ENCODE measurements around the gene YPEL5. TPM values are rescaled to one million over a fixed set of nuclear protein-coding genes. Genes with fewer than 3 reads are reported as not detected.

YPEL5 gene
- polyA plus RNA-seq, 1 donor from 2014 or later = 194 TPM

DNA sequence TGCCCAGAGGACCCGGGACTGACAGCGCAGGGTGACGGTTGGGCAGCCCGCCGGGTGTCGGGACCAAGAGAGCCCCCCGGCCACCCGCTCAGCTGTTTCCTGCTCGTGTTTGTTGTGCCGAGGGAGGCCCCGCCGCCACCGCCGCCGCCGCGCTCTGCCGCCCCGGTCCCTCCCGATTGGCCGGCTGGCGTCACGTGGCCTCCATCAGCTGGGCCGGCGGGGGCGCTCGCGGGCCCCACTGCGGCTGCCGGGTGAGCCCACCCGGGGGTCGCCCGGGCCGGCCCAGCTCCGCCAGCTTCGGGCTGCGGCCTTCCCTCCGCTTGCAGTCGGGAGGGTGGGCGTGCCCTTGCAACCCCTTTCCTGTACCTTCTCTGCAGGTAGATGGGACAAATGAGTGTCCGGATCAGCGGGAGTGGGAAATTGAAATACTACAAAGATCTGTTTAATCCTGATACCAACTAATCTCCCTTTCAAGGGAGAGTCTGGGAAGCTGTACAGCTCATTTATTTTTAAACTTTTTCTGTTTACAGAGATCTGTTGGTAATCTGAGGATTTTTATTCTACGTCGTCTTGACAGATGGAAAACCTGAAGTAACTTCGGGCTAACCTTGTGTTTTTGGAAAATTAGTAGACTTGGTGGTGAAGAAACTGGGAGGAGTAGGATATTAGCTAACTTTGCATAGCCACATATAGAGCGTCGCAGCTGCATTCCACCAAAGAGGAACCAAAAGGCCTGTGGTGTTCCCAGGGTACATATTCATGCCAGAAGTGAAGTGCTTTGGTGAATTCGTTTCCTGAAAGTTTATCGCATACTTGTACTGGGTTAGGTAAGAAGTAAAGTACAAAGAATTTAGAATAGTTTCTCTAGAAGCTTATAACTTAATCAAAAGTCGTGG, 1.2 kb downstream of the YPEL5 start:
- Mint-ChIP-seq H3K27ac (peak overlapping the region; percentile 94 to 98 (median 97)), H3K27me3 (no peaks in the 10 kb centered on the region), H3K36me3 (peaks cover 2% of the 10 kb centered on the region), H3K4me1 (peaks cover 43 to 46% (median 46%) of the 10 kb centered on the region in 3 donors), H3K4me3 (peak overlapping the region; percentile 82 to 95 (median 92)), H3K9me3 (no peaks in the 10 kb centered on the region)

- no peaks in the 10 kb centered on the region for H3K27me3 Mint-ChIP-seq
- H3K27ac Mint-ChIP-seq = peak overlapping the region; percentile 94 to 98 (median 97)
- H3K4me3 Mint-ChIP-seq = peak overlapping the region; percentile 82 to 95 (median 92)
- H3K36me3 Mint-ChIP-seq = peaks cover 2% of the 10 kb centered on the region
- H3K9me3 Mint-ChIP-seq = no peaks in the 10 kb centered on the region
- H3K4me1 Mint-ChIP-seq = peaks cover 43 to 52% (median 48%) of the 10 kb centered on the region in 3 donors
Measured at GRCh38 chr2:30148850-30149249, 2.0 kb downstream of the YPEL5 start.

DNA sequence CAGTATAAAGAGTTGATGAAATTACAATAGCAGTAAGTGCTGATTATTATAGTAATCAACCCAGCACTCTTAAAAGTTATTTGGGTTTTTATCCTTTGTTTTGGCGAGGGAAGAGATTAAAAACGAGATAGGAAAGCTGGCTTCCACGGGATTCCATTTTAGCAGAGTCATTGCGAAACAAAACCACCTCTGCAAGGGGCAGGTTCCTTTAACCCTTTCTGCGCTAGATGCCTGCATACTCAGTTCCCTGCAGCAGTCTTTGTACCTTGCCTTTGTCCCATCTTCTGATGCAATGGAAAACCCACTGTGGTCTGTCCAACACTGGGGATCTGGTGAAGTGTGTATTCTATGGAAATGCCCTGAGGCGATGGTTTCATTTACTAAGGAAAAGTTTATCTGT, 2.7 kb downstream of the YPEL5 start:
- peak overlapping the region in 2 of 3 donors; percentile 94 to 98 for H3K27ac Mint-ChIP-seq
- H3K4me3 Mint-ChIP-seq = peak overlapping the region; percentile 21 to 95 (median 92)
- H3K36me3 Mint-ChIP-seq = peaks cover 4% of the 10 kb centered on the region
- no peaks in the 10 kb centered on the region for H3K27me3 Mint-ChIP-seq
- H3K4me1 Mint-ChIP-seq = peaks cover 45 to 57% (median 50%) of the 10 kb centered on the region in 3 donors
- H3K9me3 Mint-ChIP-seq = no peaks in the 10 kb centered on the region

GRCh38 chr2:30149976-30150375, 3.2 kb downstream of the YPEL5 start:
- Mint-ChIP-seq H3K4me3 (peak overlapping the region; percentile 4 to 95 (median 92)), H3K9me3 (no peaks in the 10 kb centered on the region), H3K36me3 (peaks cover 4% of the 10 kb centered on the region), H3K4me1 (peaks cover 43 to 57% (median 49%) of the 10 kb centered on the region in 3 donors), H3K27me3 (no peaks in the 10 kb centered on the region), H3K27ac (peak overlapping the region; percentile 76 to 98 (median 94))

DNA sequence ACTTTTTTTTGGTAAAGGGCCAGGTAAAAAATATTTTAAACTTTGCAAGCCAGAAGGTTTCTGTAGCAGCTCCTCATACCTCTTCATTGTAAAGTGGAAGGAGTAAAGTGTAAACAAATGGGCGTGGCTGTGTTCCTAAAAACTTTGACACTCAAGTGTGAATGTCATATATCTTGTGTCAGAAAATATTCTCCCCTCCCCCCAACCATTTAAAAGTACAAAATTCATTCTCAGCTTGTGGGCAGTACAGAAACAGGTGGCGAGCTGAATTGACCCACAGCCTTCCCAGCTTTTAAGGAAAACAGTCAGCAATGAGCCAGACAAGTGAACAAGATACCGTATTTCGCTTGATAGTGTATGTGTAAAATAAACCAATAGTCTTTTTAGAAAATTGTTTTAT, 4.0 kb downstream of the YPEL5 start:
- Mint-ChIP-seq H3K4me3 (peak overlapping the region; percentile 3 to 92 (median 31)), H3K36me3 (peaks cover 4% of the 10 kb centered on the region), H3K27ac (peak overlapping the region in 2 of 3 donors; percentile 76 to 98), H3K27me3 (no peaks in the 10 kb centered on the region), H3K4me1 (peaks cover 40 to 62% (median 50%) of the 10 kb centered on the region in 3 donors), H3K9me3 (no peaks in the 10 kb centered on the region)

DNA sequence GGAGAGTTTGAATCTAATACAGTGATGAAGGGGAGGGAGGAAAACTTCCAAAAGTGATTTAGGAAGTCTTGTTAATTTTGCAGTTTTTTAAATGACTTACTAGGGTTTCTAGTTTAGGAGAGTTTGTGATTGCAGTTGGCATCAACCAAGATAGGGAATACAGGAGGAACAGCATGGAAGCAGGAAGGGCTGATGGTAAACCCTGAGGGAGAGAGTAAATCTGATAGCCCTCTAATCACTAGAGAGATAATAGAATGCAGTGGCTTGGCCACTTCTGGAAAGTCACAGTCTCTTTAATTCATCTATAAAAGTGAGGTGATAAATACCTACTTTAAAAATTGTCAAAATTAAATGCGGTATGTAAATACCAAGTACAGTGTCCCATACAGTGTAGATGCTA, 5.6 kb downstream of the YPEL5 start:
- H3K4me3 Mint-ChIP-seq = peak overlapping the region in 1 of 4 donors; percentile 19

GRCh38 chr2:30155202-30155601, 8.4 kb downstream of the YPEL5 start:
- Mint-ChIP-seq H3K27me3 (no peaks in the 10 kb centered on the region), H3K9me3 (no peaks in the 10 kb centered on the region), H3K36me3 (peaks cover 9% of the 10 kb centered on the region), H3K4me3 (peak overlapping the region in 1 of 4 donors; percentile 61), H3K27ac (peak overlapping the region in 1 of 3 donors; percentile 72), H3K4me1 (peaks cover 34 to 64% (median 52%) of the 10 kb centered on the region in 3 donors)

More for the DNA sequence above, 5.6 kb downstream of the YPEL5 start:
- Mint-ChIP-seq H3K36me3 (peaks cover 7% of the 10 kb centered on the region), H3K27ac (peak overlapping the region in 2 of 3 donors; percentile 25 to 98), H3K9me3 (no peaks in the 10 kb centered on the region), H3K4me1 (peaks cover 41 to 68% (median 58%) of the 10 kb centered on the region in 3 donors), H3K27me3 (no peaks in the 10 kb centered on the region)

DNA sequence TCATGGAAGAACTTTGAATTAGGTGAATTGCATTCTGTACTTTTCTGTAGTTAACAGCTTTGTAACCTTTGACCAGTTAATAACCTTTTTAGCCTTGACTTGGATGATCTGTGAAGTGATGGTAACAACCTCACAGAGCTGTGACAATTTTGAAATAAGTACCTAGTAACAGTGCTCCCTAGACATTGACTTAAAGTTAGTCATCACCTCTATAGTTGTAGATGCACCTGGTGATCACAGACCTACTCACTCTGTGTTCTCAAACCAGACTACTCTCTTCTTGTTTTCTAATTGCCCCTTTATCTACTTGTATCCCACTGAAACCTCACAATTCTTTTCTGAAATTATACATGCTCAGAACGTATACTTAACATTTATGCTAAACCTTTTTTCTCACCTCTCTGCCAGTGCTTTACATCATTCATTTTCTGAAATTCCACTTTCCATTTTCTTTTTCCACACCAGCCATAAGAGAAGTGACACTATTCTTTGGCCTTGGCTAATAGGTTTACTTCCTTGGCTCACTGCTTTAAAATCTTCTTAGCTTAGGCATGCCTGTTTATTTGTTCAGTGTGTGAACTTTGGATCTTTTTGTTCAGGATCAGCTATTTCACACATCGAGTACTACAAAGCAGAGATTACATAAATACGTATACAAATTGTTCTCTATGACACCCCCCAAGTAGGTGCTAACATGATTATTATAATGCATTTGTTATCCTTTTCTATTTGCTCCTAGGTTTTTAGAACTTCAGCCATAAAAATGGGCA, 9.3 kb downstream of the YPEL5 start:
- H3K36me3 Mint-ChIP-seq = peaks cover 9% of the 10 kb centered on the region
- H3K27me3 Mint-ChIP-seq = no peaks in the 10 kb centered on the region
- no peaks in the 10 kb centered on the region for H3K9me3 Mint-ChIP-seq
- H3K27ac Mint-ChIP-seq = peak overlapping the region; percentile 6 to 72 (median 65)
- H3K4me1 Mint-ChIP-seq = peaks cover 26 to 55% (median 44%) of the 10 kb centered on the region in 3 donors
- peak overlapping the region in 1 of 4 donors; percentile 61 for H3K4me3 Mint-ChIP-seq

DNA sequence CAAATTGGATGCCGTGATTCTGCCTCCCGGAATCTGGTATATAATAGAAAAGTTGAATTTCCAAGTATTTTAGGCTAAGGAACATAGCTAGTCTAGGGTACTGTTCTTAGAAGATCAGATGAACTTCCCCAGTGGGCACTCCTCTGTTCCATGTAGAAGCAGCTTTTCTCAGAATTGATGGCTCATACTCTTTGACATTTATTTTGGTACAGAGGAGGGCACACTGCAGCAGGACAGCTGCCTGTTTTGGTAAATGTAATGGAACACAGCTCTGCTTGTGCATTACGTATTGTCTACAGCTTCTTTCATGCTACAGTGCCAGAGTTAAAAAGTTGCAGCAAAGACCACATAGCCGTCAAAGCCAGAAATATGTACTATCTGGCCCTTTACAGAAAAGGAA, 10.8 kb downstream of the YPEL5 start:
- Mint-ChIP-seq H3K36me3 (peaks cover 7% of the 10 kb centered on the region), H3K9me3 (no peaks in the 10 kb centered on the region), H3K4me1 (peaks cover 20 to 56% (median 37%) of the 10 kb centered on the region in 3 donors), H3K27ac (peak overlapping the region in 2 of 3 donors; percentile 42 to 72), H3K27me3 (no peaks in the 10 kb centered on the region), H3K4me3 (peak overlapping the region in 1 of 4 donors; percentile 14)

DNA sequence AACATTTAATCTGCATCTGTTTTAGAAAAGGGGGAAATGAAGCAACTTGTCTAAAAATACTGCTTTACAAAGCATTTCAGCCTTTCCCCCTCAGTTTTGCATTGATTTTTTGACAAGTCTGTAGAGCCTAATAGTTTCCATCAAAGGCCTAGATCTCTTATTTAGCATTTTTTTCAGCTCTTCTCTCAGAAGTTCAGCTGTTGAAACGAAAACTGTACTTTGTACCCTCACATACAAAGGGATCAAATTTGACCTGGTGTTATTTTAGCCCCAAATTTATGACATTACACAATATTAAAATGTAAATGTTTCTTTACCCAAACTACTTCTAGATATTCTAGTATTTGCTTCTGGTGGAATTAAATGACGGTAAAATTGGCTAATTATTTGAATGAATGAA, 13.0 kb downstream of the YPEL5 start:
- Mint-ChIP-seq H3K27ac (peak overlapping the region; percentile 72 to 85 (median 73)), H3K27me3 (no peaks in the 10 kb centered on the region), H3K4me1 (peaks cover 18 to 44% (median 31%) of the 10 kb centered on the region in 3 donors), H3K36me3 (peaks cover 5% of the 10 kb centered on the region), H3K9me3 (no peaks in the 10 kb centered on the region), H3K4me3 (peak overlapping the region in 1 of 4 donors; percentile 24)

DNA sequence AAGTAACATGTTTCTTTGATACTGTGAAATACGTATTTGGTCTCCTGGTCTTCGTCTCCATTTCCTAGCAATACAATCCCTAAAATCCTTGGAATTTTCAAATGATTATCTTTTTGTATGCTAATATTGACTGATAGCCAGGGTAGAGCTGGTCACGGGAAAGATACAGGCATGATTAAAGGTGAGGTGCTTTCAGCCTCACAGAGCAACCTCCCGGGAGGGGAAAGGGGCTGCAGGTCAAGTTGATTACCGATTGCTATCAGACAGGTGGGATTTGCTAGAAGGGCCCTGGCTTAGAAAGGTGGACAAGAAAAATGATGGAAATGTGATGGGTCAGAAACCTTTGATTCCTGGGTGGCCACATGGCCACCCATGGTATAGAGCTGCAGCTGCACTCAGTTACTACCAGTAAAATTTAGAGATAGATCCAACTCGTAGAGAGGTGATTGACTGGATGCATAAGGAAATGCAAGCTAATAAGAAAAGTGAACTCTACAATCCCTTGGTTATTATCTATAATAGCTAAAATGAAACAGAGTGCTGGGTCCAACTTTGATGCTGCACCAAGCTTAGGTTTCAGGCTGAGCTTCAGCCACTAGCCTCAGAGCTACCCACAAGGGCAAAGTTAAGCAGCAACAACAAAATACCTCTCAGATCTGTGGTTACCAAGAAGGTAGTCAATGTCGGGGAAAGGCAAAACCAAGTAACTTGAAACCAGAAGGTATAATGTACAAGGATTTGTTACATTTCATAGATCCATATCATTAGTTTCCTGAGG, 15.3 kb downstream of the YPEL5 start:
- Mint-ChIP-seq H3K36me3 (peaks cover 2% of the 10 kb centered on the region), H3K27ac (peak overlapping the region; percentile 24 to 88 (median 80)), H3K4me3 (peak overlapping the region in 2 of 4 donors; percentile 19 to 64), H3K27me3 (no peaks in the 10 kb centered on the region), H3K4me1 (peaks cover 12 to 28% (median 18%) of the 10 kb centered on the region in 3 donors), H3K9me3 (no peaks in the 10 kb centered on the region)

- Mint-ChIP-seq H3K4me1 (peaks cover 12 to 21% (median 18%) of the 10 kb centered on the region in 3 donors), H3K9me3 (no peaks in the 10 kb centered on the region), H3K36me3 (peaks cover 2% of the 10 kb centered on the region), H3K27me3 (no peaks in the 10 kb centered on the region), H3K27ac (peak overlapping the region in 2 of 3 donors; percentile 24 to 88), H3K4me3 (peak overlapping the region in 1 of 4 donors; percentile 64)
Measured at GRCh38 chr2:30162806-30163205, 16.0 kb downstream of the YPEL5 start.

GRCh38 chr2:30164131-30164925, 17.5 kb downstream of the YPEL5 start:
- Mint-ChIP-seq H3K27me3 (no peaks in the 10 kb centered on the region), H3K4me3 (peak overlapping the region in 1 of 4 donors; percentile 1), H3K4me1 (peaks cover 6 to 13% (median 11%) of the 10 kb centered on the region in 3 donors), H3K27ac (peak overlapping the region; percentile 61 to 88 (median 75)), H3K9me3 (no peaks in the 10 kb centered on the region), H3K36me3 (no peaks in the 10 kb centered on the region)

Measured in IgD-negative memory B cell (primary cell).